A549 (cell line): Measurements from ENCODE around the gene KIAA0825.

ENCODE experiments used
- FOSL2 ChIP-seq, 2 experiments: fragments of 450-650 bp in 1 of 2; fragments of >200 bp in 1 of 2; sonication (Bioruptor Twin) in 1 of 2; formaldehyde crosslinking; IDR thresholded peaks; 2 replicates each; pipeline versions ENCODE4 v1.5.0 to v1.6.1; 2016 to 2020; ENCODE audit warnings: mild to moderate bottlenecking in 1 of 2, moderate library complexity in 1 of 2
- MYC ChIP-seq: IDR thresholded peaks from 2 replicates; pipeline ENCODE4 v1.6.1; 2012; ENCODE audit warnings: mild to moderate bottlenecking, inconsistent platforms, low read length, improper control_type of control experiment, borderline replicate concordance
- SMC3 ChIP-seq: fragments of >200 bp; sonication (Bioruptor Twin); formaldehyde crosslinking; IDR thresholded peaks from 3 replicates; pipeline ENCODE4 v1.6.1; 2018; ENCODE audit warnings: inconsistent platforms
- TF ChIP-seq, protein P1 (sequence below): fragments of >200 bp; sonication (Bioruptor Twin); formaldehyde crosslinking; IDR thresholded peaks from 3 replicates; pipeline ENCODE4 v1.5.1; 2016

DNA sequence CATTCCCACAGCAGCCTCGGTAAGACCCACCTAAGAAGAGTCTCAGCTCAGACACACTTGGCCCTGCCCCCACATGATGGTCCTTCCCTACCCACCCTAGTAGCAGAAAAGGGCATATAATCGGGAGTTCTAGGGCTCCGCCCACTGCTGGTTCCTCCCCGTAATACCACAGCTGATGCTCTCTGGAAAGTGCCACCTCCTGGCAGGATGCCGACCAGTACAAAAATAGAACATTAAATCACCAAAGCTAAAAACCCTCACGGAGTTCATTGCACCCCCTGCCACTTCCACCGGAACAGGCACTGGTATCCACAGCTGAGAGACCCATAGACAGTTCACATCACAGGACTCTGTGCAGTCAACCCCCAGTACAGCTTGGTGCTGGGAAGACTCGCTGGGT is 271.3 kb downstream of the KIAA0825 start:
- TF ChIP-seq SMC3: no peak
- TF ChIP-seq, protein P1, sequence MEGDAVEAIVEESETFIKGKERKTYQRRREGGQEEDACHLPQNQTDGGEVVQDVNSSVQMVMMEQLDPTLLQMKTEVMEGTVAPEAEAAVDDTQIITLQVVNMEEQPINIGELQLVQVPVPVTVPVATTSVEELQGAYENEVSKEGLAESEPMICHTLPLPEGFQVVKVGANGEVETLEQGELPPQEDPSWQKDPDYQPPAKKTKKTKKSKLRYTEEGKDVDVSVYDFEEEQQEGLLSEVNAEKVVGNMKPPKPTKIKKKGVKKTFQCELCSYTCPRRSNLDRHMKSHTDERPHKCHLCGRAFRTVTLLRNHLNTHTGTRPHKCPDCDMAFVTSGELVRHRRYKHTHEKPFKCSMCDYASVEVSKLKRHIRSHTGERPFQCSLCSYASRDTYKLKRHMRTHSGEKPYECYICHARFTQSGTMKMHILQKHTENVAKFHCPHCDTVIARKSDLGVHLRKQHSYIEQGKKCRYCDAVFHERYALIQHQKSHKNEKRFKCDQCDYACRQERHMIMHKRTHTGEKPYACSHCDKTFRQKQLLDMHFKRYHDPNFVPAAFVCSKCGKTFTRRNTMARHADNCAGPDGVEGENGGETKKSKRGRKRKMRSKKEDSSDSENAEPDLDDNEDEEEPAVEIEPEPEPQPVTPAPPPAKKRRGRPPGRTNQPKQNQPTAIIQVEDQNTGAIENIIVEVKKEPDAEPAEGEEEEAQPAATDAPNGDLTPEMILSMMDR: no peak
- TF ChIP-seq FOSL2 (IDR thresholded peaks at IDR 0.05): no peak
- no peak for TF ChIP-seq FOSL2 (CRISPR knock-in tag; IDR thresholded peaks at IDR 0.05)
- TF ChIP-seq MYC: no peak
